GM19351 (cell line): ENCODE measurements around the gene NPAP1.
"Not testable (repeated sequence)": the region's sequence is repeated elsewhere in the genome, so short reads cannot be mapped to it uniquely, and the experiment has no call there.

Experiments used
- ATAC-seq: cut with Tn5 transposase; IDR thresholded peaks from one replicate; pipeline ENCODE4 v1.9.1; 2021; ENCODE audit warnings: mild to moderate bottlenecking, moderate library complexity; ENCODE audit not compliant: unreplicated experiment

The NPAP1 gene

GRCh38 chr15:24675332-24676144, at the start of gene NPAP1:
TSS of gene NPAP1 (plus strand) at chr15:24675775. CDS start at chr15:24675868, 93 bp downstream.
- no peak for ATAC-seq

DNA sequence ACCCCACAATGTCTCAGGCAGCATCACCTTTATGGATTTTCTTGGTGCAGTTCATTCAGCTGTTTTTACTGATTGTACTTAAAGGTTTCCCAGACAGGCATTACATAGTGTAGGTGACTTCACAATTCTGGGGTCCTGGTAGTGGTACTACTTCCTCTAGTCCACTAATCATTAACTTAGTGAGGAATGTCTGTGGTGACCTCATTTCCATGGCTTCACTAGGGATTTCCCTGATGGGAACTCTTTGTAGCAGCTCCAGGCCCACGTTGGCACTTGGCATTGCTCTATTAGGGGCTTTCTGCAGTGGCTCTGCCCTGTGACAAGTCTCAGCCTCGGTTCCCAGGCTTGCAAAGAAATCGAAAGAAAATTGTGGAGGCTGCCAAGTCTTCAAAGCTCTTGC, 48.1 kb upstream of the NPAP1 start:
- ATAC-seq: no peak

GRCh38 chr15:24633082-24633481, 42.5 kb upstream of the NPAP1 start:
- no peak for ATAC-seq

- ATAC-seq: not testable (repeated sequence)
Observed at GRCh38 chr15:24639412-24639811, 36.2 kb upstream of the NPAP1 start.

GRCh38 chr15:24645627-24646026, 29.9 kb upstream of the NPAP1 start:
- ATAC-seq: no peak

DNA sequence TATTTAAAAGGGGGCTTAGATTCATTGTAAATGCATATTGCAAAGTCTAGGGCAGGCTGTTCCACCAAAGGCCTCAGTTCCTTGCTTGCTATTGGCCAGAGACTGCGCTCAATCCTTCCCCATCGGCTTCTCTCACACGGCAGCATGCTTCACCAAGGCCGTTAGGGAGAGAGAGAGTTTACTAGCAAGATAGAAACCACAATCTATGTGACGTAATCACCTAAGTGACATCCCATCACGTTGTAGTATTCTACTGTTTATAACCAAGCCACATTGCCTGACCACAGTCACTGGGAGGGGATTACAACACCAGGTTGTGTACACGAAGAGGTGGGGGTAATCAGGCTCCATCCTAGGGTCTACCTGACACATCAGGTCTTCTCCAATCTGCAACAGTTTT, 16.0 kb upstream of the NPAP1 start:
- ATAC-seq: no peak

- no peak for ATAC-seq
Observed at GRCh38 chr15:24662991-24663390, 12.6 kb upstream of the NPAP1 start.

GRCh38 chr15:24676431-24676830, 856 bp downstream of the NPAP1 start:
- ATAC-seq: no peak

- ATAC-seq: no peak
Observed at GRCh38 chr15:24678485-24678884, 2.9 kb downstream of the NPAP1 start.

DNA sequence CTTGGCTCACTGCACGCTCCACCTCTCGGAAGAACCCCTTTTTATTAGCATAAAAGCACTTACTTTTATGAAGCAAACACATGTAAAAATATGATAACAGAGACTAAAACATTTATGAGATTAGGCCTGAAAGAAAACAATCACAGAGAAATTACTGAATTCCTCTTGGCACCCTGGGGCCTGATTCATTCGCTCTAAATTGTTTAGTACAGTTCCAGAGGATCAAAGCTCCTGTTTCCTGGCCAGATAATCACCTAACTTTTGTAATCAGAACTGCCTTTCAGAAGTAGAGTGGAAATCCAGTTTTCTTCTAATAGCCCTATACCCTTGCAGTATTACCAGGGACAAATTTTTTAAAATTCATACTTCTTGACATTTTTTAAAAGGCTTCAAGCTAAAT, 6.4 kb downstream of the NPAP1 start:
- no peak for ATAC-seq

DNA sequence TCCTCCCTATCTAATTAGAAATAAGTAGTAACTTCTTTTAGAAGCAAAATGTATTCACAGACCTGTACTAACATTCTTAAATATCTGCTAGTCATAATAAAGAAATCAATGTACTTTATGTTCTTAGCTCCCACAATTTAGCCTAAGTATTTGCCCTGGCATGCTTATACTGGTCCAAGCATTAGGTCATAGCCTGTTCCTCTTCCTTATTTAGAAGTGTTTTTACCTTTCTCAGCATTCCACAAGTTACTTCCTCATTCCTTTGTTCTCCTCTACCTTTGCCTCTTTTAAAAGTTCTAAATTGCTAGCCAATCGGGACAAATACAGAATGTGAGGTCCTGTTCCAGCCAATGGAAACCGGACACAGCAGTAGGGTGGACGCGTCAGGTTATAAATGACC, 7.3 kb downstream of the NPAP1 start:
- ATAC-seq: not testable (repeated sequence)

DNA sequence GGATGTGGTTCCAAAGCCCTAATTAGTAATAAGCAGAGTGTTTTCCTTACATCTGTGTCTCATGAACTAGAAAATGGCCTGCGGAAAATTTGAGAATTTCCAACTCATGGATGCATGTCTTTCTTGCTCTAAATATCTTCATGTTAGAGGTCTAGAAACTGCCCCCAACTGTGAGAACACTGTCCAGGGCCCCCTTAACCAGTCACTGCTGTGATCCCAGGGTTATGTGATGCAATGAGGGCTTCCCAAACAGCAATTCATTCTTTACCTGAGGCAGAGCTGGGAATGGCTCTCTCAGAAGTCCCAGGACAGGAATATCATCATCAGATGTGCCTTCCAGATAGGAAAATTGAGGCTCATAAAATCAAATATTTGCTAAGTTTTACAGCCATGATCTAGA, 8.2 kb downstream of the NPAP1 start:
- ATAC-seq: no peak

GRCh38 chr15:24684313-24684712, 8.7 kb downstream of the NPAP1 start:
- no peak for ATAC-seq

DNA sequence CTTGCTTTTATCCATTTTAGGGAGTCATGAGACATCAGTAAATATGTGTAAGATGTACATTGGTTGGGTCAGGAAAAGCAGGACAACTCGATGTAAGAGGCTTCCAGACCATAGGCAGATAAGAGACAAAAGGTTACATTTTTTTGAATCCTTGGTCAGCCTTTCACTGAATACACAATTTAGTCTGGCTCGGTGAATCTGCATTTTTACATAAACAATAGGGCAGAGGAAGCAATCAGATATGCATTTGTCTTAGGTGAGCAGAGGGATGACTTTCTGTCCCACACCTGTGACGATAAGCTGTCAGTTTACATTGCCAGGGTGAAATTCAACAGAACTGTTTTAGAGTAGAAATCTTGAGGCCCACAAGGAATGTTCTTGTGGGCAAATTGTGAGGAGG, 20.6 kb downstream of the NPAP1 start:
- ATAC-seq: no peak

GRCh38 chr15:24696842-24697241, 21.3 kb downstream of the NPAP1 start:
- ATAC-seq: no peak

DNA sequence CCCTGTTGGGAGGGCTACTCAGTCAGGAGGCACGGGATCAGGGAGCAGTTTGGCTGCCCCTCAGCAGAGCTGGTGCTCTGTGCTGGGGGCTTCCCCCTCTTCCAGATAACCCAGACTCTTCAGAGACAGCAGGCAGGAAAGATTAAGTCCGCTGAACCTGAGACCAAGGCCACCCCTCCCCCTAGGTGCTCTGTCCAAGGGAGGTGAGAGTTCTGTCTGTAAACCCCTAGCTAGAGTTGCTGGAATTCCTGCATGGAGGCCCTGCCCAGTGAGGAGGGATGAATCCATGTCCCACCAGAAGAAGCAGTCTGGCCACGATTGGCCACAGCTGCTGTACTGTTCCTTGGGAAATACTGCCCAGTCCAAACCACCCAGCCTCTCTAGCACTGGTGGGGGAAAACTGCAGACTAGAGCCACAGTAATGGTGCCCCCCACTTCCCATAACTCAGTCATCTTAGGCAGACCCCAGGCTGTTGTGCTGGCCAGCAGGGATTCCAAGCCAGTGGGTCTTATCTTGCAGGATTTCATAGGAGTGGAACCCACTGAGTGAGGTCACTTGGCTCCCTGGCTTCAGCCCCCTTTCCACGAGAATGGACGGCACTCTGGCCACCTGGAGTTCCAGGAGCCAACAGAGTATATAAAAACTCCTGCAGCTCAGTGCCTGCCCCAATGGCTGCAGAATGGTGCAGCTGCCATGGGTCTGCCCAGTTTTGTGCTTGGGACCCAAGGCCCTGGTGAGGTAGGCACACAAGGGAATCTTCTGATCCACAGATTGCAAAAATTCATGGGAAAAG, 42.9 kb downstream of the NPAP1 start:
- ATAC-seq: no peak

GRCh38 chr15:24729760-24730159, 54.2 kb downstream of the NPAP1 start:
- ATAC-seq: no peak
